GM11168 (cell line): ENCODE measurements around the gene ZNF524.

ENCODE experiments used
- in situ Hi-C: fragments of 300-500 bp; cut with MboI; formaldehyde crosslinking; loops from one replicate; pipeline ENCODE4 v1.12.0; 2022; ENCODE audit warnings: low sequenced_read_pairs; ENCODE audit not compliant: unreplicated experiment

Gene ZNF524

GRCh38 chr19:55650602-55651230 is 50.6 kb downstream of the ZNF524 start:
- in situ Hi-C loops: no loop called here

DNA sequence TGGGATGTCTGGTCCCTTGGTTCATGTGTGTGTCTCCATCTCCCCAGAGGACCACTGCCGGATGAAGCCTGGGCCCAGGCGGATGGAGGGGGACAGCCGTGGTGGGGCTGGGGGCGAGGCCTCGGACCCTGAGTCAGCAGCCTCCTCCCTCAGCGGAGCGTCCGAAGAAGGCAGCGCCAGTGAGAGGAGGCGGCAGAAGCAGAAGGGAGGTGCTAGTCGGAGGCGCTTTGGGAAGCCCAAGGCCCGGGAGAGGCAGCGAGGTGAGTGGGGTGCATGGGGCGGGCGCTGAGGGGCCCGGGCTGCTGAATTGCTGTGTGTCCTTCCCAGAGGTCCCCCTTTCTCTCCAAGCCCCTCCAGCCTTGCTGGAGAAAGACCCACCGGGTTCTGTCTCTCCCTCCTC is 51.1 kb downstream of the ZNF524 start:
- in situ Hi-C loops: no loop called here

DNA sequence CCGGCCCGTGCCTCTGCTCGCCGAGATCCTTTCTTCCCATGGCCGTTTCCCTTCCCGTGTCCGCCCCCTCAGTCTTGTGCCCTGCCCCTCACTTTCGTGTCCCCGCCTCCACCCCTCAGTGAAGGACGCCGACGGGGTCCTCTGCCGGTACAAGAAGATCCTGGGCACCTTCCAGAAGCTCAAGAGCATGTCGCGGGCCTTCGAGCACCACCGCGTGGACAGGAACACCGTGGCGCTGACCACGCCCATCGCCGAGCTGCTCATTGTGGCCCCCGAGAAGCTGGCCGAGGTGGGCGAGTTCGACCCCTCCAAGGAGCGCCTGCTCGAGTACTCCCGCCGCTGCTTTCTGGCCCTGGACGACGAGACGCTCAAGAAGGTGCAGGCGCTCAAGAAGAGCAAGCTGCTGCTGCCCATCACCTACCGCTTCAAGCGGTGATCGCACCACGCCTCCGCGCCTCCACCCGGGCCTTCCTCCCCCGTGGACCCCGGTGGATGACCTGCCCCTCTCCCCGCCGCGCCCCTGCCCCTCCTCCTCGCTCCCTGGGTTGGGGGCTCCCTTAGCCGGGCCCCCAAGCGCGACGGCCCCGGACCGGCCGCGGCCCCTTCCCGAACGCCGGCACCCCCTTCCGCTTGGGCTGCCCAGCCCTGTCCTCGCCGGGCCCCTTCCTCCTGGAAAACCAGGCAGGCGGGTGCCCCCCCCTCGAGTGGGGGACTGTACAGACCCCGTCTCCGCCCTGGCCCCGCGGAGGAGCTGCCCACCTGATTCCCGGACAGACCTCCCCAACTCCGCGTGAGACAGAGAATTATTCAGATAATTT is 52.4 kb downstream of the ZNF524 start:
- in situ Hi-C loops: no loop called here
